ENCODE results near the gene NUP153.
"Not testable (repeated sequence)": the region's sequence is repeated elsewhere in the genome, so short reads cannot be mapped to it uniquely, and the experiment has no call there.

NUP153 gene

DNA sequence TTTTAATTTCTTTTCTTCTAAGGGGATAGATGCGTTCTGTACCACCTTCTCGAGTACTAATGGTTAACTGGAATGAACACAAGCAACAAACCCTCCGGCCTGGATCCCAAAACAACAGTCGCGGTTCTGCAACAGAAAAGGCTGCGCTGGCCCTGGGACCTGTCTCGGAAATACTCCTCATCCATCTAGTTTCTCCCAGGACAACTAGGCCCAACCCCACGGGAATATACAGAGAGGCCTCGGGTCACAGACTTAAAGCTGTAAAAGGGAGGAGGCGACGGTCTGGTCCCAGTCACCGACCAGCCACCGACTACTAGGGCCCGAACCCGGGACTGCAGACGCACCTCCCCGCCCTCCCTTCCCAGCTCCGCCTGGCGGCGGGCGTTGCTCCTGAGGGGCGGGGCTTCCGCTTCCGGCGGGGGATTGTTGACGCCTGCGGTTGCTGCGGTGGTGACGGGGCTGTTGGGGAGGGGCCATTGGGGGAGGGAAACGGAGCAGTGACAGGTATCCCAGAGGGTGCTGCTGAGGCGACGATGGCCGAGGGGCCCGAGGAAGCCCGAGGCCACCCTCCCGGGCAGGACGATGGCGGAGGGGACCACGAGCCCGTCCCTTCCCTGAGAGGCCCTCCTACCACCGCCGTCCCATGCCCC is 106.7 kb downstream of the NUP153 start, which contains the start of gene FAM8A1:
TSS of gene FAM8A1 (plus strand) at position 426 of the 650 bp plus-strand sequence. CDS start at position 534, 108 bp downstream.
- DNase-seq: peak; percentile 94

- no peak for DNase-seq
Observed at GRCh38 chr6:17596085-17596484, 110.6 kb downstream of the NUP153 start.

DNA sequence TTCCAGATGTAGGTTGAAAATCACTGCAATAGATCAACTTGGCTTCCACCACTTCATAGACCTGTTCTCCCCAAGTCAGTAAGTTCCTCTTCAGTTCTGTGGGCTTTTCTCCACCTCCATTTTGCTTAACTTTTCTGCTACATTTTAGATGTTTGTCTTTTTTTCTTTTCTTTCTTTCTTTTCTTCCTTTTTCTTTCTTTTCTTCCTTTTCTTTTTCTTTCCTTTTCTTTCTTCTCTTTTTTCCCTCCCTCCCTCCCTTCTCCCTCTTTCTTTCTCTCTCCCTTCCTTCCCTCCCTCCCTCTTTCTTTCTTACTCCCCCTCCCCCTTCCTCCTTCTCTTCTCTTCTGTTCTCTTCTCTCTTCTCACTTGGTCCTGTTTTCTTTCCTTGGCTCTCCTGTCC is 113.5 kb downstream of the NUP153 start:
- no peak for DNase-seq

GRCh38 chr6:17591287-17591686 is 115.4 kb downstream of the NUP153 start:
- DNase-seq: no peak

GRCh38 chr6:17589406-17590096 is 117.2 kb downstream of the NUP153 start:
- no peak for DNase-seq

GRCh38 chr6:17588011-17588410 is 118.7 kb downstream of the NUP153 start:
- DNase-seq: no peak

GRCh38 chr6:17586623-17587022 is 120.1 kb downstream of the NUP153 start:
- DNase-seq: not testable (repeated sequence)

DNA sequence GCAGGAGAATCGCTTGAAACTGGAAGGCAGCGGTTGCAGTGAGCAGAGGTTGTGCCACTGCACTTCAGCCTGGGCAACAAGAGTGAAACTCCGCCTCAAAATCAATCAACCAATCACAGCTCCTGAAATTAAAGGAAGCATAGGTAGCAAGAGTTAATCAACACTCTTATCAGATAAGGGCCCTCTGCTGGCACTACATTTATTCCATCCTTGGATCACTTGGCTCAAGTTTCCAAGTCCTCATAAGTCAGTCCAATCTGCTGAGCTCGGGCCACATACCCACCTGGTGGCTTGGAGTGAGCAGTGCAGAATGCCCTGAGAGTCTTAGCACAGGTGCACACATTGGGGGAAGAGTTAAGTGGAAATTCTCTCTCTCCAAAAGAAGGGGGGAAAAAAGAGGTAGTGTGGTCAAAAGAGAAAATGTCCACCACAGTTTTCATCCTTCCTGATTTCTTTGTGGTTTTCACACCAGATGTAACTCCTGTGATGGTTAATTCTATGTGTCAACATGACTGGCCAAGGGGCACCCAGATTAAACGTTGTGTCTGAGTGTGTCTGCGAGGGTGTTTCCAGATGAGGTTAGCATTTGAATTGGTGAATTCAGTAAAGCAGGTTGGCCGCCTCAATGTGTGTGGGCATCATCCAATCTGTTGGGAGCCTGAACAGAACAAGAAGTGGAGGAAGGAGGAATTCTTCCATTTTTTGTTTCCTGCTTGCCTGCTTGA is 120.8 kb downstream of the NUP153 start:
- no peak for DNase-seq

- peak; percentile 43 for DNase-seq
Observed at GRCh38 chr6:17584241-17584803, 122.4 kb downstream of the NUP153 start.

DNA sequence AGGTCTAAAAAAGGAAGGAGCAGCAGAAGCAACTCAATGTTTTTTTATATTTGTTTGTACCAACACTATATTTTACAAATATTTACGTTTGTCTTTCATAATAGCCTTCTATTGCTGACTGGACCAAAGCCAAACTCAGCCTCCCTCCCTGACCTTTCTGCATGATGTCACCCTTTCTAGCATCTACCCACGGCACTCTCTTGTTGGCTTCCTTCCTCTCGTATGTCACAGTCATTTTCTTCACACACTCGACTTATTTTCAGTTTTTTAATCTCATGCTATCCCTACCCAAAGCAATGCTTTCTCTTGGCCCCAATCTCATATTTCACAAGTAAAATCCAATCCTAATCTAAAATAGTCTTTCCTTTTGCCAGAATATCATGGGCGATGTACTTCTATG is 122.9 kb downstream of the NUP153 start:
- DNase-seq: no peak

GRCh38 chr6:17581282-17581681 is 125.4 kb downstream of the NUP153 start:
- not testable (repeated sequence) for DNase-seq

- DNase-seq: no peak
Observed at GRCh38 chr6:17580518-17581048, 126.1 kb downstream of the NUP153 start.

DNA sequence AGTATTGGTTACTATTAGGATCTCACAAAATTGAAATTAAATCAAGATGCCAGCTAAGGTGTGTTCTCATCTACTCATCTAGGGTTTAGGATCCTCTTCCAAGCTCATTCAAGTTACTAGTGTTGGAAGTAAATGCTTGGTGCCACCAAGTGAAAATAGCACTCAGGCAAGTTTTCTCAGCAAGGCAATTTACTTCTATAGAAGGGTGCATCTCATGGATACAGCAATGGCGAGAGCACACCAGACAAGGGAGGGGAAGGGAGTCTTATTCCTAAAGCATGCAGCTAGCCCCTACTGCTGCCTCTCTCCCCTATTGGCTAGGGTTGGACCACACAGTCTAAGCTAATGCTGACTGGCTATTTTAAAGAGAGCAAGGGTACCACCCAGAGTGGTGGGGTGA is 129.7 kb downstream of the NUP153 start:
- no peak for DNase-seq

GRCh38 chr6:17574866-17575560 is 131.7 kb downstream of the NUP153 start:
- DNase-seq: no peak

- DNase-seq: no peak
Observed at GRCh38 chr6:17565399-17565798, 141.3 kb downstream of the NUP153 start.

Measured in CD4-positive, alpha-beta T cell treated with Interleukin-4 for 4 hours (primary cell).